SK-MEL-5 (cell line): ENCODE measurements around the gene TNKS2. TPM values are rescaled to one million over a fixed set of nuclear protein-coding genes. Genes with fewer than 3 reads are reported as not detected.
"Not testable (repeated sequence)": the region's sequence is repeated elsewhere in the genome, so short reads cannot be mapped to it uniquely, and the experiment has no call there.

Experiments
- DNase-seq: peaks from one replicate; pipeline ENCODE4 v3.0.0-alpha.2; 2016; ENCODE audit warnings: low read depth, low spot score
- in situ Hi-C: cut with HindIII; loops from 2 replicates; pipeline ENCODE4 v1.10.0; 2016; ENCODE audit warnings: low sequenced_read_pairs, high pct_unique_total_duplicates, low pct_unique_long_range_greater_than_20kb
- polyA plus RNA-seq, 2 experiments: library from polyadenylated mRNA; depleted of rRNA; stranded (reverse); fragments of >200 nt; gene quantifications; 2 replicates each; pipeline ENCODE4 v1.2.3, GENCODE V29; 2015
- total RNA-seq: library from RNA; depleted of rRNA; stranded (reverse); fragments of >200 nt; shearing (Covaris generic); gene quantifications from 2 replicates; pipeline ENCODE4 v1.2.3, GENCODE V29; 2014; rRNA removed

Gene TNKS2
- 34.3 and 34.4 TPM in 2 replicates for total RNA-seq
- 23.5 and 34.5 TPM in 2 replicates for polyA plus RNA-seq (2015; cell fraction: cytosol; rRNA removed)
- polyA plus RNA-seq (2015; cell fraction: nucleus; rRNA removed): 41.7 and 42.7 TPM in 2 replicates

- in situ Hi-C loops: no loop called here
- peak; percentile 92 for DNase-seq
Observed at GRCh38 chr10:91797874-91798648, at the start of gene TNKS2. Gene TNKS2 (plus strand): TSS chr10:91798426. CDS start chr10:91798691, 265 bp downstream.

- in situ Hi-C loops, DNase-seq: not testable (repeated sequence)
Observed at GRCh38 chr10:91749592-91749991, 48.6 kb upstream of the TNKS2 start.

- in situ Hi-C loops: no loop called here
- no peak for DNase-seq
Observed at GRCh38 chr10:91756286-91756685, 41.9 kb upstream of the TNKS2 start.

GRCh38 chr10:91758303-91759146, 39.7 kb upstream of the TNKS2 start:
- DNase-seq: peak; percentile 74
- in situ Hi-C loops: no loop called here

- peak; percentile 8 for DNase-seq
- in situ Hi-C loops: no loop called here
Observed at GRCh38 chr10:91759581-91759986, 38.6 kb upstream of the TNKS2 start.

- DNase-seq: no peak
- in situ Hi-C loops: no loop called here
Observed at GRCh38 chr10:91761721-91762120, 36.5 kb upstream of the TNKS2 start.

GRCh38 chr10:91762878-91763277, 35.3 kb upstream of the TNKS2 start:
- in situ Hi-C loops: no loop called here
- DNase-seq: no peak

GRCh38 chr10:91766676-91767075, 31.6 kb upstream of the TNKS2 start:
- in situ Hi-C loops: no loop called here
- no peak for DNase-seq

- in situ Hi-C loops: no loop called here
- DNase-seq: no peak
Observed at GRCh38 chr10:91768123-91768522, 30.1 kb upstream of the TNKS2 start.

GRCh38 chr10:91771907-91772306, 26.3 kb upstream of the TNKS2 start:
- no peak for DNase-seq
- in situ Hi-C loops: no loop called here

GRCh38 chr10:91772461-91772860, 25.8 kb upstream of the TNKS2 start:
- DNase-seq: no peak
- in situ Hi-C loops: no loop called here

GRCh38 chr10:91772869-91773268, 25.4 kb upstream of the TNKS2 start:
- no peak for DNase-seq
- in situ Hi-C loops: no loop called here

GRCh38 chr10:91774571-91774970, 23.7 kb upstream of the TNKS2 start:
- DNase-seq: no peak
- in situ Hi-C loops: no loop called here

GRCh38 chr10:91775731-91776130, 22.5 kb upstream of the TNKS2 start:
- no peak for DNase-seq
- in situ Hi-C loops: no loop called here

- in situ Hi-C loops: no loop called here
- no peak for DNase-seq
Observed at GRCh38 chr10:91776266-91776665, 22.0 kb upstream of the TNKS2 start.

- no peak for DNase-seq
- in situ Hi-C loops: no loop called here
Observed at GRCh38 chr10:91778485-91778884, 19.7 kb upstream of the TNKS2 start.

- in situ Hi-C loops: no loop called here
- DNase-seq: no peak
Observed at GRCh38 chr10:91779011-91779605, 19.1 kb upstream of the TNKS2 start.

GRCh38 chr10:91782539-91782938, 15.7 kb upstream of the TNKS2 start:
- no peak for DNase-seq
- in situ Hi-C loops: no loop called here
